Panc1 (cell line): Measurements from ENCODE around the gene MROH7. TPM values are rescaled to one million over a fixed set of nuclear protein-coding genes. Genes with fewer than 3 reads are reported as not detected.

ENCODE experiments used
- ATAC-seq: fragments of 200-7000 bp; cut with Tn5 transposase; 2 replicates; pipeline ENCODE4 v1.9.1; 2020; ENCODE audit warnings: mild to moderate bottlenecking, moderate library complexity
- BruUV-seq: library from RNA; stranded (reverse); fragments of 400-500 nt; replicated peaks from 2 replicates; lab custom pipeline; 2021; lab: Mats Ljungman, UMichigan
- CTCF ChIA-PET: fragments of 300-600 bp; sonication (Branson Sonifier 250); formaldehyde crosslinking; loops from one replicate; lab custom pipeline; 2022; ENCODE audit warnings: antibody characterized with exemption; lab: Charles Lee
- POLR2A ChIA-PET: fragments of 300-600 bp; sonication (Branson Sonifier 250); formaldehyde crosslinking; loops from one replicate; lab custom pipeline; 2022; ENCODE audit warnings: antibody characterized with exemption; lab: Charles Lee
- DNase-seq: peaks from one replicate; pipeline ENCODE4 v3.0.0-alpha.2; 2010; ENCODE audit warnings: low read depth, low spot score
- H3K27ac ChIP-seq: 2 replicates; pipeline ENCODE4 v1.5.1; 2011; ENCODE audit warnings: mild to moderate bottlenecking, low read length, inconsistent platforms
- H3K27me3 ChIP-seq: fragments of 200-500 bp; sonication (Bioruptor generic); 2 replicates; pipeline ENCODE4 v1.6.0; 2014; ENCODE audit warnings: low read length, inconsistent platforms; ENCODE audit not compliant: control insufficient read depth, insufficient read depth
- H3K36me3 ChIP-seq: fragments of 200-500 bp; sonication (Bioruptor generic); 2 replicates; pipeline ENCODE4 v1.5.1; 2014; ENCODE audit warnings: inconsistent platforms, mild to moderate bottlenecking, low read length, moderate library complexity; ENCODE audit not compliant: control insufficient read depth, insufficient read depth
- H3K4me1 ChIP-seq: 2 replicates; pipeline ENCODE4 v1.5.1; 2011; ENCODE audit warnings: inconsistent platforms, mild to moderate bottlenecking, low read length, moderate library complexity; ENCODE audit not compliant: control insufficient read depth, insufficient read depth
- H3K4me3 ChIP-seq, 2 experiments: 2 replicates each; pipeline ENCODE4 v1.5.1; 2011 to 2012; ENCODE audit warnings: low read depth in 2 of 2, low read length in 2 of 2, mild to moderate bottlenecking in 2 of 2, inconsistent platforms in 1 of 2, moderate library complexity in 1 of 2
- H3K9me3 ChIP-seq: fragments of 200-500 bp; sonication (Bioruptor generic); 2 replicates; pipeline ENCODE4 v1.5.1; 2014; ENCODE audit warnings: low read depth, mild to moderate bottlenecking, inconsistent platforms, low read length, moderate library complexity; ENCODE audit not compliant: control insufficient read depth, insufficient read depth
- CTCF ChIP-seq: fragments of 450-650 bp; IDR thresholded peaks from 2 replicates; pipeline ENCODE4 v1.5.1; 2017; ENCODE audit warnings: mild to moderate bottlenecking
- POLR2AphosphoS5 ChIP-seq: IDR thresholded peaks from 2 replicates; pipeline ENCODE4 v1.6.1; 2012; ENCODE audit warnings: mild to moderate bottlenecking, low read depth, low read length, moderate library complexity
- REST ChIP-seq, 2 experiments: IDR thresholded peaks; 2 replicates each; pipeline ENCODE4 v1.6.1; 2011 to 2012; ENCODE audit warnings: low read depth in 2 of 2, control low read depth in 1 of 2, low read length in 1 of 2, mild to moderate bottlenecking in 1 of 2, moderate library complexity in 1 of 2; ENCODE audit not compliant: insufficient read depth in 1 of 2
- SIN3A ChIP-seq: IDR thresholded peaks from 2 replicates; pipeline ENCODE4 v1.6.1; 2012; ENCODE audit warnings: low read depth, mild to moderate bottlenecking, low read length, moderate library complexity, borderline replicate concordance; ENCODE audit not compliant: insufficient read depth
- TCF7L2 ChIP-seq: IDR thresholded peaks from 2 replicates; pipeline ENCODE4 v1.6.1; 2011; ENCODE audit warnings: mild to moderate bottlenecking, low read depth, low read length, inconsistent platforms
- in situ Hi-C: cut with HindIII; loops from 2 replicates; pipeline ENCODE4 v1.10.0; 2016; ENCODE audit warnings: low sequenced_read_pairs, low pct_unique_long_range_greater_than_20kb
- intact Hi-C: fragments of 100-400 bp; cut with micrococcal nuclease; formaldehyde crosslinking; loops from one replicate; pipeline ENCODE4 v1.10.0; 2022; ENCODE audit not compliant: unreplicated experiment
- total RNA-seq: library from RNA; stranded (reverse); gene quantifications from one replicate; pipeline ENCODE4 v1.2.1, GENCODE V29; 2021; ENCODE audit not compliant: unreplicated experiment

Gene MROH7
- total RNA-seq, 1 experiment from 2014 or later: not detected

GRCh38 chr1:54649921-54650320 is 8.3 kb downstream of the MROH7 start:
- intact Hi-C loops (no loop called here), in situ Hi-C loops (no loop called here)
- H3K4me3 ChIP-seq: no peak overlapping the region
- DNase-seq: no peak
- no peaks in the 10 kb centered on the region for H3K4me1 ChIP-seq
- no peaks in the 10 kb centered on the region for H3K36me3 ChIP-seq
- no peak overlapping the region for H3K27ac ChIP-seq
- no peaks in the 10 kb centered on the region for H3K9me3 ChIP-seq
- no peak for ATAC-seq
- no peak for TF ChIP-seq SIN3A
- TF ChIP-seq TCF7L2: no peak
- TF ChIP-seq REST (IDR thresholded peaks at IDR 0.05; ENCODE audit: insufficient read depth in 1 of 2, low read depth in 2 of 2, low read length in 1 of 2): no peak
- TF ChIP-seq CTCF: no peak
- TF ChIP-seq POLR2AphosphoS5: no peak
- no TSS peak for BruUV-seq
- ChIA-PET POLR2A (no interaction called here), CTCF (no interaction called here)
- no peaks in the 10 kb centered on the region for H3K27me3 ChIP-seq

GRCh38 chr1:54650417-54650816 is 8.8 kb downstream of the MROH7 start:
- no TSS peak for BruUV-seq
- TF ChIP-seq CTCF (no peak), REST (IDR thresholded peaks at IDR 0.05; ENCODE audit: insufficient read depth in 1 of 2, low read depth in 2 of 2, low read length in 1 of 2) (no peak), POLR2AphosphoS5 (no peak), TCF7L2 (no peak), SIN3A (no peak)
- ChIA-PET POLR2A (no interaction called here), CTCF (interaction anchor here (0.6 kb wide), 1 partner anchor 577 kb away, joined by 10 read pairs; no protein-coding TSS in a partner anchor)
- Histone ChIP-seq H3K27ac (no peak overlapping the region), H3K36me3 (no peaks in the 10 kb centered on the region), H3K27me3 (no peaks in the 10 kb centered on the region), H3K9me3 (no peaks in the 10 kb centered on the region), H3K4me3 (no peak overlapping the region), H3K4me1 (no peaks in the 10 kb centered on the region)
- intact Hi-C loops: no loop called here
- ATAC-seq (no peak), DNase-seq (no peak)
- in situ Hi-C loops: no loop called here
